HEK293 (cell line): ENCODE measurements around the gene ADAMTS2.

Source experiments
- CTCF ChIA-PET: fragments of 350-600 bp; formaldehyde crosslinking; extraction: SDS; loops from one replicate; lab custom pipeline; 2021; ENCODE audit warnings: antibody characterized with exemption; lab: Yijun Ruan, JAX
- POLR2A ChIA-PET: fragments of 300-600 bp; formaldehyde crosslinking; extraction: SDS; loops from one replicate; lab custom pipeline; 2020; ENCODE audit warnings: antibody characterized with exemption, inconsistent platforms; lab: Yijun Ruan, JAX
- H3K27ac ChIP-seq: fragments of 200-500 bp; sonication (Bioruptor generic); 2 replicates; pipeline ENCODE4 v1.5.1; 2014; ENCODE audit warnings: low read depth, low read length, control low read depth, inconsistent platforms; ENCODE audit errors: extremely low read depth
- H3K36me3 ChIP-seq, 2 experiments: fragments of 200-500 bp in 1 of 2; sonication (Bioruptor generic) in 1 of 2; 1 replicate in 1 of 2; 2 replicates in 1 of 2; pipeline ENCODE4 v1.5.1; 2014 to 2017; ENCODE audit warnings: inconsistent platforms in 2 of 2, low read length in 2 of 2; ENCODE audit not compliant: control insufficient read depth in 2 of 2, insufficient read depth in 1 of 2
- H3K4me1 ChIP-seq: fragments of 200-500 bp; sonication (Bioruptor generic); 2 replicates; pipeline ENCODE4 v1.5.1; 2014; ENCODE audit warnings: mild to moderate bottlenecking, low read length, inconsistent platforms; ENCODE audit not compliant: control insufficient read depth, insufficient read depth
- H3K4me3 ChIP-seq: 2 replicates; pipeline ENCODE4 v1.5.1; 2011; ENCODE audit warnings: low read depth, mild to moderate bottlenecking, control low read depth, low read length, moderate library complexity
- H3K9me3 ChIP-seq: fragments of 200-500 bp; sonication (Bioruptor generic); 2 replicates; pipeline ENCODE4 v1.5.1; 2014; ENCODE audit warnings: low read depth, low read length, inconsistent platforms; ENCODE audit not compliant: control insufficient read depth, insufficient read depth
- IKZF3 ChIP-seq: fragments of 450-650 bp; IDR thresholded peaks from 2 replicates; pipeline ENCODE4 v1.5.0; 2018; ENCODE audit warnings: missing biosample characterization, mild to moderate bottlenecking, missing genetic modification characterization, moderate library complexity
- KLF16 ChIP-seq: fragments of 450-650 bp; formaldehyde crosslinking; IDR thresholded peaks from 2 replicates; pipeline ENCODE4 v1.5.1; 2017; ENCODE audit warnings: missing biosample characterization, missing genetic modification characterization
- SALL2 ChIP-seq: fragments of 450-650 bp; formaldehyde crosslinking; IDR thresholded peaks from 2 replicates; pipeline ENCODE4 v1.5.0; 2017; ENCODE audit warnings: missing biosample characterization, mild to moderate bottlenecking, missing genetic modification characterization, borderline replicate concordance
- YY1 ChIP-seq: fragments of 450-650 bp; formaldehyde crosslinking; IDR thresholded peaks from 2 replicates; pipeline ENCODE4 v1.5.1; 2018; ENCODE audit warnings: missing biosample characterization, missing genetic modification characterization
- YY2 ChIP-seq: fragments of 450-650 bp; formaldehyde crosslinking; IDR thresholded peaks from 2 replicates; pipeline ENCODE4 v1.5.1; 2016; ENCODE audit warnings: missing biosample characterization, missing genetic modification characterization
- ZBTB48 ChIP-seq: fragments of 450-650 bp; formaldehyde crosslinking; IDR thresholded peaks from 2 replicates; pipeline ENCODE4 v1.5.1; 2016; ENCODE audit warnings: missing biosample characterization, missing genetic modification characterization
- ZBTB7A ChIP-seq: fragments of 450-650 bp; formaldehyde crosslinking; IDR thresholded peaks from 2 replicates; pipeline ENCODE4 v1.5.1; 2016; ENCODE audit warnings: low read depth, missing biosample characterization, missing genetic modification characterization
- ZNF10 ChIP-seq: fragments of 450-650 bp; formaldehyde crosslinking; IDR thresholded peaks from 2 replicates; pipeline ENCODE4 v1.5.1; 2017; ENCODE audit warnings: missing biosample characterization, missing genetic modification characterization
- ZNF223 ChIP-seq: fragments of 450-650 bp; formaldehyde crosslinking; IDR thresholded peaks from 2 replicates; pipeline ENCODE4 v1.5.1; 2016; ENCODE audit warnings: missing biosample characterization, missing genetic modification characterization
- ZNF292 ChIP-seq: fragments of 450-650 bp; formaldehyde crosslinking; IDR thresholded peaks from 2 replicates; pipeline ENCODE4 v1.5.1; 2016; ENCODE audit warnings: low read depth, missing biosample characterization, missing genetic modification characterization, borderline replicate concordance
- ZNF335 ChIP-seq: fragments of 450-650 bp; formaldehyde crosslinking; conservative IDR thresholded peaks from 2 replicates; pipeline ENCODE4 v1.5.1; 2016; ENCODE audit warnings: missing biosample characterization, missing genetic modification characterization
- ZNF391 ChIP-seq: fragments of 450-650 bp; formaldehyde crosslinking; IDR thresholded peaks from 2 replicates; pipeline ENCODE4 v1.5.1; 2016; ENCODE audit warnings: low read depth, missing biosample characterization, missing genetic modification characterization, borderline replicate concordance
- ZNF426 ChIP-seq: fragments of 450-650 bp; formaldehyde crosslinking; IDR thresholded peaks from 2 replicates; pipeline ENCODE4 v1.5.1; 2017; ENCODE audit warnings: missing biosample characterization, missing genetic modification characterization, mild to moderate bottlenecking, inconsistent platforms, moderate library complexity
- ZNF473 ChIP-seq: fragments of 450-650 bp; formaldehyde crosslinking; IDR thresholded peaks from 2 replicates; pipeline ENCODE4 v1.5.1; 2017; ENCODE audit warnings: missing biosample characterization, missing genetic modification characterization
- ZNF510 ChIP-seq: fragments of 450-650 bp; formaldehyde crosslinking; IDR thresholded peaks from 2 replicates; pipeline ENCODE4 v1.5.1; 2018; ENCODE audit warnings: mild to moderate bottlenecking, missing genetic modification characterization, missing biosample characterization; ENCODE audit not compliant: insufficient replicate concordance
- ZNF529 ChIP-seq: fragments of 450-650 bp; formaldehyde crosslinking; IDR thresholded peaks from 2 replicates; pipeline ENCODE4 v1.5.1; 2017; ENCODE audit warnings: missing genetic modification characterization, missing biosample characterization; ENCODE audit not compliant: insufficient replicate concordance
- ZNF544 ChIP-seq: fragments of 450-650 bp; formaldehyde crosslinking; IDR thresholded peaks from 2 replicates; pipeline ENCODE4 v1.5.0; 2017; ENCODE audit warnings: missing biosample characterization, missing genetic modification characterization
- ZNF561 ChIP-seq: fragments of 450-650 bp; IDR thresholded peaks from 2 replicates; pipeline ENCODE4 v1.5.1; 2018; ENCODE audit warnings: missing biosample characterization, missing genetic modification characterization, borderline replicate concordance
- ZNF571 ChIP-seq: fragments of 450-650 bp; formaldehyde crosslinking; IDR thresholded peaks from 2 replicates; pipeline ENCODE4 v1.5.0; 2017; ENCODE audit warnings: missing biosample characterization, missing genetic modification characterization
- ZNF76 ChIP-seq: fragments of 450-650 bp; formaldehyde crosslinking; IDR thresholded peaks from 2 replicates; pipeline ENCODE4; 2016; ENCODE audit warnings: low read depth, missing biosample characterization, missing genetic modification characterization, borderline replicate concordance
- ZNF777 ChIP-seq: fragments of 450-650 bp; formaldehyde crosslinking; IDR thresholded peaks from 2 replicates; pipeline ENCODE4 v1.5.1; 2017; ENCODE audit warnings: missing biosample characterization, missing genetic modification characterization, borderline replicate concordance
- ZNF830 ChIP-seq: fragments of 450-650 bp; IDR thresholded peaks from 2 replicates; pipeline ENCODE4 v1.5.0; 2018; ENCODE audit warnings: missing biosample characterization, missing genetic modification characterization, low read depth, mild to moderate bottlenecking, moderate library complexity
- TF ChIP-seq, protein P1 (sequence below): fragments of 450-650 bp; formaldehyde crosslinking; IDR thresholded peaks from 2 replicates; pipeline ENCODE4 v1.5.1; 2016; ENCODE audit warnings: missing biosample characterization, missing genetic modification characterization
- TF ChIP-seq, protein P2 (sequence below): fragments of 450-650 bp; formaldehyde crosslinking; IDR thresholded peaks from 2 replicates; pipeline ENCODE4 v1.5.1; 2016; ENCODE audit warnings: missing biosample characterization, missing genetic modification characterization, low read depth
- TF ChIP-seq, protein P3 (sequence below): fragments of 450-650 bp; formaldehyde crosslinking; IDR thresholded peaks from 2 replicates; pipeline ENCODE4 v1.5.1; 2016; ENCODE audit warnings: missing biosample characterization, missing genetic modification characterization
- TF ChIP-seq, protein P4 (sequence below): fragments of 450-650 bp; formaldehyde crosslinking; IDR thresholded peaks from 2 replicates; pipeline ENCODE4 v1.5.1; 2017; ENCODE audit warnings: missing biosample characterization, missing genetic modification characterization

The ADAMTS2 gene

DNA sequence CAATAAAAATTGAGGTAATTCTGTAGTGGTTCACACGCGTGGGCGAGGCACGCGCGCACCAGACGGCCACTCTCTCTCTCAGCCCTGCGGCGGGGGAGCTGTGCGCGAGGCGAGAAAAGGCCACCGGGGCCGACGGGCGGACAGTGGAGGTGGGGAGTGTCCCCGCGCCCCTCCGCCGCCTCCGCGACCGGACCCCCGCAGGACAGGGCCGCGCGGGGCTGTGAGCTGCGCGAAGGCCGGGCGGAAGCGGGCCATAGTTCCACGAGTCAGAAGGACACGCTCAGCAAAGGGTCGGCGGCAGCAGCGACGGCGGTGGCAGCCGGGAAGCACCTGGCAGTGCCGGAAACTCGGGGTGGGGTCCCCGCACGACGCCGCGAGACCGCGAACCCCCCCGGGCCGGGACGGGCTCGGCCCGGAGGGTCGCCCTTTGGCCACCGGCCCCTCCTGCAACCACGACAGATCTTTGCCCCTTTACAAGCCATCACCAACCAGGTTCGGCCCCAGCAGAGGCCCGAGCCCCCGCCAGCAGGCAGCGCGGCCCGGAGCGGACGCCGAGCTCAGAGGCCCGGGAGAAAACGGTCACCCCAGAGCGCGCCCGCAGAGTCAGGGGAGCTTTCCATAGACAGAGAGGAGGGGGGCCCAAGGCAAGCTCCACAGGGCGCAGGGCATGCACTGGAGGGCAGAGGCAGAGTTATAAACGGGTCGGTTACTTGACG is 224.2 kb downstream of the ADAMTS2 start:
- Histone ChIP-seq H3K4me1 (no peaks in the 10 kb centered on the region), H3K4me3 (no peak overlapping the region), H3K27ac (no peak overlapping the region), H3K36me3 (no peaks in the 10 kb centered on the region), H3K9me3 (no peaks in the 10 kb centered on the region)
- no peak for TF ChIP-seq SALL2 (tag by site-specific recombination)
- TF ChIP-seq ZNF529 (tag by site-specific recombination) = no peak
- TF ChIP-seq, protein P1, sequence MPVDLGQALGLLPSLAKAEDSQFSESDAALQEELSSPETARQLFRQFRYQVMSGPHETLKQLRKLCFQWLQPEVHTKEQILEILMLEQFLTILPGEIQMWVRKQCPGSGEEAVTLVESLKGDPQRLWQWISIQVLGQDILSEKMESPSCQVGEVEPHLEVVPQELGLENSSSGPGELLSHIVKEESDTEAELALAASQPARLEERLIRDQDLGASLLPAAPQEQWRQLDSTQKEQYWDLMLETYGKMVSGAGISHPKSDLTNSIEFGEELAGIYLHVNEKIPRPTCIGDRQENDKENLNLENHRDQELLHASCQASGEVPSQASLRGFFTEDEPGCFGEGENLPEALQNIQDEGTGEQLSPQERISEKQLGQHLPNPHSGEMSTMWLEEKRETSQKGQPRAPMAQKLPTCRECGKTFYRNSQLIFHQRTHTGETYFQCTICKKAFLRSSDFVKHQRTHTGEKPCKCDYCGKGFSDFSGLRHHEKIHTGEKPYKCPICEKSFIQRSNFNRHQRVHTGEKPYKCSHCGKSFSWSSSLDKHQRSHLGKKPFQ (tag by site-specific recombination) = no peak
- TF ChIP-seq KLF16 = no peak
- TF ChIP-seq ZNF561 (tag by site-specific recombination) = no peak
- no peak for TF ChIP-seq ZNF426 (tag by site-specific recombination)
- no peak for TF ChIP-seq IKZF3 (tag by site-specific recombination)
- no peak for TF ChIP-seq ZNF335 (tag by site-specific recombination)
- no peak for TF ChIP-seq ZNF571 (tag by site-specific recombination)
- TF ChIP-seq, protein P2, sequence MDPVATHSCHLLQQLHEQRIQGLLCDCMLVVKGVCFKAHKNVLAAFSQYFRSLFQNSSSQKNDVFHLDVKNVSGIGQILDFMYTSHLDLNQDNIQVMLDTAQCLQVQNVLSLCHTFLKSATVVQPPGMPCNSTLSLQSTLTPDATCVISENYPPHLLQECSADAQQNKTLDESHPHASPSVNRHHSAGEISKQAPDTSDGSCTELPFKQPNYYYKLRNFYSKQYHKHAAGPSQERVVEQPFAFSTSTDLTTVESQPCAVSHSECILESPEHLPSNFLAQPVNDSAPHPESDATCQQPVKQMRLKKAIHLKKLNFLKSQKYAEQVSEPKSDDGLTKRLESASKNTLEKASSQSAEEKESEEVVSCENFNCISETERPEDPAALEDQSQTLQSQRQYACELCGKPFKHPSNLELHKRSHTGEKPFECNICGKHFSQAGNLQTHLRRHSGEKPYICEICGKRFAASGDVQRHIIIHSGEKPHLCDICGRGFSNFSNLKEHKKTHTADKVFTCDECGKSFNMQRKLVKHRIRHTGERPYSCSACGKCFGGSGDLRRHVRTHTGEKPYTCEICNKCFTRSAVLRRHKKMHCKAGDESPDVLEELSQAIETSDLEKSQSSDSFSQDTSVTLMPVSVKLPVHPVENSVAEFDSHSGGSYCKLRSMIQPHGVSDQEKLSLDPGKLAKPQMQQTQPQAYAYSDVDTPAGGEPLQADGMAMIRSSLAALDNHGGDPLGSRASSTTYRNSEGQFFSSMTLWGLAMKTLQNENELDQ (tag by site-specific recombination) = no peak
- TF ChIP-seq ZBTB7A = no peak
- TF ChIP-seq ZNF510 (tag by site-specific recombination) = no peak
- TF ChIP-seq ZNF10 = no peak
- TF ChIP-seq ZNF777 (tag by site-specific recombination) = no peak
- no peak for TF ChIP-seq ZNF830 (tag by site-specific recombination)
- TF ChIP-seq ZNF292 (tag by site-specific recombination) = no peak
- ChIA-PET POLR2A (no interaction called here), CTCF (no interaction called here)

DNA sequence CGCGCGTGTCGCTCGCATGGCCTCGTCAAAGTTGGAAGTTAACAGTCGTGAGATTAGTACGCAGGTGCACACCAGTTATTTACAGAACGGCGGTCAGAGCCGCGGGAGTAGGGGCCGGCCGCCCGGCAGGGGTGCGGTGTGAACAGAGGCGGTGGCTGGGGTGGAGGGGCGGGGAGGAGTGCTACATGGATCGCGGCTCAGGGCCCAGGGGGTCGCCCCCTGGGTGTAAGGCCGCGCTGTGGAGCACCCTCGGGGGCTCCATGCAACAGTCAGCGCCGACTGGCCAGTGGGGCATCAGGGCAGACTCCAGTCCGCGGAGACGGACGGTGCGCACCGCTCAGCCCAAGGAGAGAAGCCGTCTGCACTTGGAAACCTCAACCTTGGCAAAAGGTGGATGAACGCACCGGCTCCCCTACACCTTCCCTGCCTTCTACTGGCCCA is 224.8 kb downstream of the ADAMTS2 start:
- ChIA-PET POLR2A (no interaction called here), CTCF (no interaction called here)
- H3K36me3 ChIP-seq = no peaks in the 10 kb centered on the region
- no peak overlapping the region for H3K4me3 ChIP-seq
- no peak overlapping the region for H3K27ac ChIP-seq
- no peaks in the 10 kb centered on the region for H3K9me3 ChIP-seq
- H3K4me1 ChIP-seq = no peaks in the 10 kb centered on the region
- TF ChIP-seq ZNF391 = no peak
- TF ChIP-seq, protein P3, sequence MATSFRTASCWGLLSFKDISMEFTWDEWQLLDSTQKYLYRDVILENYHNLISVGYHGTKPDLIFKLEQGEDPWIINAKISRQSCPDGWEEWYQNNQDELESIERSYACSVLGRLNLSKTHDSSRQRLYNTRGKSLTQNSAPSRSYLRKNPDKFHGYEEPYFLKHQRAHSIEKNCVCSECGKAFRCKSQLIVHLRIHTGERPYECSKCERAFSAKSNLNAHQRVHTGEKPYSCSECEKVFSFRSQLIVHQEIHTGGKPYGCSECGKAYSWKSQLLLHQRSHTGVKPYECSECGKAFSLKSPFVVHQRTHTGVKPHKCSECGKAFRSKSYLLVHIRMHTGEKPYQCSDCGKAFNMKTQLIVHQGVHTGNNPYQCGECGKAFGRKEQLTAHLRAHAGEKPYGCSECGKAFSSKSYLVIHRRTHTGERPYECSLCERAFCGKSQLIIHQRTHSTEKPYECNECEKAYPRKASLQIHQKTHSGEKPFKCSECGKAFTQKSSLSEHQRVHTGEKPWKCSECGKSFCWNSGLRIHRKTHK (tag by site-specific recombination) = no peak
- TF ChIP-seq, protein P4, sequence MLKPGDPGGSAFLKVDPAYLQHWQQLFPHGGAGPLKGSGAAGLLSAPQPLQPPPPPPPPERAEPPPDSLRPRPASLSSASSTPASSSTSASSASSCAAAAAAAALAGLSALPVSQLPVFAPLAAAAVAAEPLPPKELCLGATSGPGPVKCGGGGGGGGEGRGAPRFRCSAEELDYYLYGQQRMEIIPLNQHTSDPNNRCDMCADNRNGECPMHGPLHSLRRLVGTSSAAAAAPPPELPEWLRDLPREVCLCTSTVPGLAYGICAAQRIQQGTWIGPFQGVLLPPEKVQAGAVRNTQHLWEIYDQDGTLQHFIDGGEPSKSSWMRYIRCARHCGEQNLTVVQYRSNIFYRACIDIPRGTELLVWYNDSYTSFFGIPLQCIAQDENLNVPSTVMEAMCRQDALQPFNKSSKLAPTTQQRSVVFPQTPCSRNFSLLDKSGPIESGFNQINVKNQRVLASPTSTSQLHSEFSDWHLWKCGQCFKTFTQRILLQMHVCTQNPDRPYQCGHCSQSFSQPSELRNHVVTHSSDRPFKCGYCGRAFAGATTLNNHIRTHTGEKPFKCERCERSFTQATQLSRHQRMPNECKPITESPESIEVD (tag by site-specific recombination) = no peak
- TF ChIP-seq ZNF544 = no peak
- no peak for TF ChIP-seq ZBTB48 (tag by site-specific recombination)
- TF ChIP-seq ZNF830 (tag by site-specific recombination) = no peak
- TF ChIP-seq YY1 (tag by site-specific recombination) = no peak
- no peak for TF ChIP-seq ZNF76
- no peak for TF ChIP-seq ZNF223
- TF ChIP-seq, protein P1 (tag by site-specific recombination) = no peak
- no peak for TF ChIP-seq YY2
- no peak for TF ChIP-seq KLF16
- no peak for TF ChIP-seq ZNF473
